GM18526 (cell line): ENCODE measurements around the gene ZDHHC4.

Experiments
- POLR2A ChIP-seq: IDR thresholded peaks from 3 replicates; pipeline ENCODE4 v1.6.1; 2011; ENCODE audit not compliant: insufficient read length; ENCODE audit errors: extremely low read depth

Gene ZDHHC4

GRCh38 chr7:6614953-6615722 lies 37.9 kb downstream of the ZDHHC4 start, which contains the start of gene ZNF853:
Gene ZNF853, plus strand, starts transcription at chr7:6615610. Its CDS starts 565 bp downstream, at chr7:6616175.
- no peak for TF ChIP-seq POLR2A

- TF ChIP-seq POLR2A = no peak
Observed at GRCh38 chr7:6615723-6616555, 38.7 kb downstream of the ZDHHC4 start.

- TF ChIP-seq POLR2A = no peak
Observed at GRCh38 chr7:6616854-6617643, 39.8 kb downstream of the ZDHHC4 start.

GRCh38 chr7:6618621-6619020 lies 41.4 kb downstream of the ZDHHC4 start:
- TF ChIP-seq POLR2A = no peak

GRCh38 chr7:6619961-6620360 lies 42.7 kb downstream of the ZDHHC4 start:
- TF ChIP-seq POLR2A = no peak

- TF ChIP-seq POLR2A = no peak
Observed at GRCh38 chr7:6621195-6622133, 44.2 kb downstream of the ZDHHC4 start.

GRCh38 chr7:6622134-6622710 lies 45.0 kb downstream of the ZDHHC4 start:
- TF ChIP-seq POLR2A = no peak

- TF ChIP-seq POLR2A = no peak
Observed at GRCh38 chr7:6623589-6624245, 46.5 kb downstream of the ZDHHC4 start.

GRCh38 chr7:6624246-6624611 lies 47.0 kb downstream of the ZDHHC4 start:
- TF ChIP-seq POLR2A = no peak

- TF ChIP-seq POLR2A = no peak
Observed at GRCh38 chr7:6628045-6628444, 50.8 kb downstream of the ZDHHC4 start.

- TF ChIP-seq POLR2A = no peak
Observed at GRCh38 chr7:6630007-6630849, 53.0 kb downstream of the ZDHHC4 start.

- no peak for TF ChIP-seq POLR2A
Observed at GRCh38 chr7:6631605-6632004, 54.4 kb downstream of the ZDHHC4 start.

GRCh38 chr7:6634021-6634420 lies 56.8 kb downstream of the ZDHHC4 start:
- TF ChIP-seq POLR2A = no peak
